HuH-7.5 (cell line): ENCODE measurements around the gene TCERG1L.
"Not testable (repeated sequence)": the region's sequence is repeated elsewhere in the genome, so short reads cannot be mapped to it uniquely, and the experiment has no call there.

Source experiments
- DNase-seq: peaks from one replicate; pipeline ENCODE4 v3.0.0; 2011; ENCODE audit warnings: low spot score

The TCERG1L gene

GRCh38 chr10:131121511-131122035 is 189.9 kb downstream of the TCERG1L start:
- no peak for DNase-seq

- DNase-seq = no peak
Observed at GRCh38 chr10:131119626-131120355, 191.7 kb downstream of the TCERG1L start.

GRCh38 chr10:131117416-131118212 is 193.9 kb downstream of the TCERG1L start:
- DNase-seq = no peak

GRCh38 chr10:131116991-131117375 is 194.5 kb downstream of the TCERG1L start:
- no peak for DNase-seq

DNA sequence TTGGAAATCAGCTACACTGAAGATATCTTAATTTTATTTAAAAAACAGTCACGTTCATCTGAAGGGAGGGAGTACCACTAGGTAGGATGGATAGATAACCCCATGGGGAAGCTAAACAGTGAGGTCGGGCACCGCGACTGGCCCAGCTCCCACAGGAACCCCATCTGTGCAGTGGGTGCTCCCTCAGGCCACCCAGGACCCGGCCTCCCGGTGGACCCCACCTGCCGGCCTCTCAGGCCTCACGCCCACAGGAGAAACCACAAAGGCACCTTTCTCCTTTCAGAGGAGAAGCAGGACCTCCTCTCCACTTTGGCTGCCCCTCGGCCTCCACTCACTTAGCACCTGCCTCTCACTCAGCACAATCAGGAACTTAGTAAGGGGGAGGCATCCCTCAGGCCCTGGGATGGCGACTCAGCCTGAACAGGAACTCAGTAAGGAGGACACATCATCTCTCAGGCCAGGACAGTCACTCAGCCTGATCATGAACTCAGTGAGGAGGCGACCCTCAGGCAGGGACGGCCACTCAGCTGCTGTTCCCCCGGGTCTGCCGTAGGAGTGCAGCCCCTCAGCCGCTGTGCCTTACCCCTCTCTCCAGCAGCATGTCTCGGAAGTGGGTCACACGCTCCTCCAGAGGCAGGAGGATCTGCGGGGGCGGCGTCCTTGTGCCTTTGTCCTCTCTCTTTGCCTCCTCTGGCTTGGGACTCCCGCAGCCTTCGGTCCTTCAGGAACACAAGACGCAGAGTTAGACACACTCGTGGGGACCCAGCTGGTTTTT is 195.1 kb downstream of the TCERG1L start:
- DNase-seq = no peak

DNA sequence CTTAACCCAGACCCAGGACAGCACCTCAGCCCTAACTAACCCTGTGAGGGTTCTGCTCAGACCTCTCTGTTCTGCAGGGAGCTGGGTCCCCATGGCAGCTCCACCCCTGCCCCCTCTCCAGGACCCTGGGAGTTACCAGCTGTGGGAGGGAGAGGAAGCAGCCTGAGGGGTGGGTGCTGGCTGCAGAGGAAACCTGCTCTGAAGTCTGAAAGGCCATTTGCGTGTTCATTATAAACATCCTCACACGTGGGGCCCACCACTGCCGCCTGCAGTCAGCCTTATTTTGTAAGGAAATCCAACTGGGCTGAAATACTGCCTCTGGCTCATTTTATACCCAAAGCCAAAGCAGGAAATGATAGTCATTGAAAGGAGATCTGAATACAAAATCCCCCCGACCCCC is 195.7 kb downstream of the TCERG1L start:
- no peak for DNase-seq

DNA sequence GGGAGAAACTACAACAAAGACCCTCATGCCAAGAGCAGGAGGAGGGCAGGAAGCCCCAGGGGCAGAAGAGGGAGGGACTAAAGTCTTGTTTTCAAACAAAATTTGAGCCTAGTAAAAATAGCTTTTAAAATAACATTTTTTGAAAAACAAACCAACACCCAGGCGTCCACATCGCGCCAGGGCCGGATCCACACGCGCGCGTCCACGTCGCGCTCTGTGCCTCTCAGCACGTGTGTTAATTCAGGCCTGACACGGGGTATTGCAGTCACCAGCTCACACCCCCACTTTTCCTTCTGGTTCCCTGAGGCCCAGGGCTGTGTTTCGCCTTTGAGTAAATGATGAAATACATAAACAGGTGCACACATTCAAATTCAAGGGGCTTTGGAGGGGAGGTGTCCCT is 196.2 kb downstream of the TCERG1L start:
- no peak for DNase-seq

DNA sequence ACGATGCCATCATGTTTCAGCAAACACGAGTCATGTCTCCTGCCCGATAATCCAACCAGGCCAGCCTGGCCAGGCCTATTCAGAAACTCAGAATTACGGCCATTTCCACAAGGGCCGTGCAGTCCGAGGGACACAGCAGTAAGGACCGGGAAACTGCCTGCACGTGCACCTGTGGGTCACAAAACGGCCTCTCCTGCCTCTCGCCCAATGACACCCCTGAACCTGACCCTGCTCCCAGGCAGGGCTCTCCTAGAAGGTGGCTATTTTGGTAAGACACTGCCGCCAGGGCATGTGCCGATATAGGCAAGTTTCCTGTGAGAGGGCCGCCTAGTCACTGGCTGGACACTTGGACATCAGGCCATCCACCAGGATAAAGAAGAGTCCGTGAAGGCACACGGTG is 196.7 kb downstream of the TCERG1L start:
- DNase-seq = no peak

DNA sequence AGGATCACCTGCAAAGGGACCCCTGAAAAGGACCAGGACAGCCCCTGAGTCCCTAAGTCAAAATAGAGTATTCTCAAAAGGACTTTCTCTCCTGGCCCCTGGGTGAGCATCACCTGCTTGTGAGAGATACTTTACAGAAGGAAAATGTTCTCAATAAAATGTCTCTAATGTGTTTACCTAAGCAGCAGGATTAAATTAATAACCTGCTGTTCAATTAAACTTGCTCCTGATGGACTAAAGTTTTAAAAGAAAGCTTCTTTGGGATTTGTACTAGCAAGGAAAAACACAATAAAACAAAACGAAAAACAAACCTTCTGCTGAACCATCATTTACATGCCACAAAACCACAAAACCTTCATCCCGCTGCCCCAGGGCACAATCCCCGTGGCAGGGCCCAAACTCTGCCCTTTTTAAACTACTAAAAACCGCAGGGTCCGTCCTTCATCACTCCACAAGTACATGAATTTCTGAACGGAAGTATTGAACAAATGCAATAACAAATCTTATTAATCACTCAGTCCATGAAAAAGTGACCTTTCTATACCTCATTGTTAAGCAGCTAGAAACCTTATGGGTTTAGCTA is 197.7 kb downstream of the TCERG1L start:
- DNase-seq = no peak

GRCh38 chr10:131113165-131113564 is 198.4 kb downstream of the TCERG1L start:
- DNase-seq = no peak

- DNase-seq = no peak
Observed at GRCh38 chr10:131112691-131113090, 198.8 kb downstream of the TCERG1L start.

GRCh38 chr10:131111471-131112080 is 199.9 kb downstream of the TCERG1L start:
- DNase-seq = no peak

GRCh38 chr10:131111007-131111406 is 200.5 kb downstream of the TCERG1L start:
- DNase-seq = no peak

- no peak for DNase-seq
Observed at GRCh38 chr10:131110241-131110783, 201.2 kb downstream of the TCERG1L start.

GRCh38 chr10:131109726-131110125 is 201.8 kb downstream of the TCERG1L start:
- no peak for DNase-seq

GRCh38 chr10:131109291-131109690 is 202.2 kb downstream of the TCERG1L start:
- DNase-seq = no peak

GRCh38 chr10:131107970-131108369 is 203.6 kb downstream of the TCERG1L start:
- DNase-seq = no peak

GRCh38 chr10:131102676-131103075 is 208.8 kb downstream of the TCERG1L start:
- DNase-seq = no peak

DNA sequence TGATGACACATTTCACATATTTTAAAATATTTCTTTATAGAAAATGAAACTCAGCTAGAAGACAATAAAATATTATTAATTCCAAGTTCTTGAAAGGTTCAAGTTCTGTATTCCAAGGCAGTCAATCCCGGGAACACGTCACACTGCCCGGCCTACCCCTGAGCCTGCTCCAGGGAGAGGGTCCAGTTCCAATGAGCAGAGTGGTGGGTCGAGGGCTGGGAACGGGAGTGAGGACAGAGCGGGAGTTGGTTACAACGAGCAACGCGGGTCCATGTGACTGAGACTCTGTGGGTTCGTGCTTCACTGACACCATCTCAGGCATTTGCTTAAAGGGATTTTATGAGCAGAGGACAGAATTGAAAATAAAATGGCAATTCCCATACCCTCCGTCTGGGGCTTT is 209.4 kb downstream of the TCERG1L start:
- DNase-seq = no peak

DNA sequence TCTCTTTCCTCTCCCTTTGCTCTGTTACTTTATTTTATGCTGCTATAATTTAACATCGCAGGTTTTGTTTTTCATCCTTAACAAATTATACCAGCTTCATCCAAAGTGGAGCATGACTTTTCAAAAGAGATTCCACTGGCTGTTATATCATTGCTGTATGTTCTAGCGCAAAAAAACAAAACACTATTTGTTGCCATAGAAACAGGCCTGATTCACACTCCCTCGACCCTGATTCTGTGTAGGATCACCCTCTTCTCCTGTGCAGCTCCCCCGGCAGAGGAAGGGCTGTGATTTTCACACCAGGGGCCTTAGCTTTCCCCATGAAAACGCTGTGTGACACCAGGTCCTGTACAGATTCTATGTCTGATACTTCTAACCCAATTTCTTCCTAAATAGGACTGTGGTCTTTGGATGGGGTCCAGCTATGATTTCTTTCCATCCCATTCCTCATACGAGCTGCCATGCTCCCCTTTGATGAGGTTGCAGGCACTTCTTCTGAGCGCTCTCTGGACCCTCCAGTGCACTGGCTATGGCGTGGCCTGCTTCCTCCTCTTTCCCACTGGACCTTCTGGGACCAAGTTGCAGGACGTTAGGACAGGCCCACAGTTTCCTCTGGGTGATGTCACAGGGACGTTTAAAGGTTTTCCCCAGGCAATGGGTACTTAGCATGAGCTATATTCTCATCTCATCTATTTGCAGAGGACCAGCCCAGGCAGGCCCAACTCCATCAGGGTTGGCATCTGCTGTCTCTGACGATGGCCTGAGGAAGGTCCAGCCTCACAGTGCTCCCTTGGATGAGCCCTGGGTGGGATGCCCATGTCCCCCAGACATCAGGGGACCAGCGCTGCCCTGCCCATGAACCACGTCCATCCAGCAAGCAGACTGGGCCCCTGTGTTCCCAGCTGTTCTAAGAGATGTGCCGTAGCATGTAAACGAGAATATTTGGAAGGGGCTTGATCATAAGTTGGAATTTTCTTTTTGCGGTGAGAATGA is 210.8 kb downstream of the TCERG1L start:
- DNase-seq = not testable (repeated sequence)
